Measurements from ENCODE around the gene OR2AE1.
"Not testable (repeated sequence)": the region's sequence is repeated elsewhere in the genome, so short reads cannot be mapped to it uniquely, and the experiment has no call there.

The OR2AE1 gene, protein sequence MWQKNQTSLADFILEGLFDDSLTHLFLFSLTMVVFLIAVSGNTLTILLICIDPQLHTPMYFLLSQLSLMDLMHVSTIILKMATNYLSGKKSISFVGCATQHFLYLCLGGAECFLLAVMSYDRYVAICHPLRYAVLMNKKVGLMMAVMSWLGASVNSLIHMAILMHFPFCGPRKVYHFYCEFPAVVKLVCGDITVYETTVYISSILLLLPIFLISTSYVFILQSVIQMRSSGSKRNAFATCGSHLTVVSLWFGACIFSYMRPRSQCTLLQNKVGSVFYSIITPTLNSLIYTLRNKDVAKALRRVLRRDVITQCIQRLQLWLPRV
- 0 to 0.42 reads per million in 2 donors for total RNA-seq

DNA sequence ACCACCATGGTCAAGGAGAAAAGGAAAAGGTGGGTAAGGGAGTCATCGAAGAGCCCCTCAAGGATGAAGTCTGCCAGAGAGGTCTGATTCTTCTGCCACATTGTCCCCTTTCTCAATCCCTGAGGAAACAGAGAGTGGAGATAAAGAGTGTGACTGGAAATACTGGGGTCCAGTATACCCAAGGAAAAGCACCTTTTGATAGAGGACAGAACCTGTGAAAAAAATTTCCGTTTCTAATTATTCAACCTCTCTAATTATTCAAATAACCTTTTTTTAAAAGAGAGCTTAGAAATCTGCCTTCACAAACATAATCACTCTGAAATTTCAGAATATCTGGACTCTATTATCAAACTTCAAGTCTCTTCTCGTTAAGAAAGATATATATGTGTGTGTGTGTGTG lies at the start of gene OR2AE1:
Gene OR2AE1 (minus strand): TSS at position 101 of the 400 bp plus-strand sequence. CDS start 0 bp downstream, at position 101.
- DNase-seq: no peak

- DNase-seq: no peak
These were observed 49.5 kb upstream of the OR2AE1 start for GRCh38 chr7:99926321-99926720.

DNA sequence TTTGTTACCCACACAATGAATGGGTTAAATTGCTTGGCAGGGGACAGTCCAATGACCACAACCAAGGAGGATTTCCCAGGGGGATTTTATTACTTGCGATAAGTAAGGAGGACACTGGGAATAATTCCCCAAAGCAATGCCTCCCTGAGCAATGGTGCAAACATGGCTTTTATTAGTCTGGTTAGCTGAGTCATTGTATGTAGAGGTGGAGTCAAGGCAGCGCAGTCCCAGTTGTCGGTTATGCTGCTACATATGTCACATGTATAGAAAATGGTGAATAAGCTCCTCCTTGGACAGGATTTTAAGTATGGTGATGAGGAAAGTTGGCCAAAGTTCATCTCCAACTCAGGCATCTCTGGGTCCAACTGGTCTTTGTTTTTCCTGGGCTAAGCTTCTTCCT lies 46.4 kb upstream of the OR2AE1 start:
- no peak for DNase-seq

GRCh38 chr7:99920149-99920548 lies 43.3 kb upstream of the OR2AE1 start:
- DNase-seq: no peak

- no peak for DNase-seq
These were observed 42.9 kb upstream of the OR2AE1 start for GRCh38 chr7:99919814-99920112.

DNA sequence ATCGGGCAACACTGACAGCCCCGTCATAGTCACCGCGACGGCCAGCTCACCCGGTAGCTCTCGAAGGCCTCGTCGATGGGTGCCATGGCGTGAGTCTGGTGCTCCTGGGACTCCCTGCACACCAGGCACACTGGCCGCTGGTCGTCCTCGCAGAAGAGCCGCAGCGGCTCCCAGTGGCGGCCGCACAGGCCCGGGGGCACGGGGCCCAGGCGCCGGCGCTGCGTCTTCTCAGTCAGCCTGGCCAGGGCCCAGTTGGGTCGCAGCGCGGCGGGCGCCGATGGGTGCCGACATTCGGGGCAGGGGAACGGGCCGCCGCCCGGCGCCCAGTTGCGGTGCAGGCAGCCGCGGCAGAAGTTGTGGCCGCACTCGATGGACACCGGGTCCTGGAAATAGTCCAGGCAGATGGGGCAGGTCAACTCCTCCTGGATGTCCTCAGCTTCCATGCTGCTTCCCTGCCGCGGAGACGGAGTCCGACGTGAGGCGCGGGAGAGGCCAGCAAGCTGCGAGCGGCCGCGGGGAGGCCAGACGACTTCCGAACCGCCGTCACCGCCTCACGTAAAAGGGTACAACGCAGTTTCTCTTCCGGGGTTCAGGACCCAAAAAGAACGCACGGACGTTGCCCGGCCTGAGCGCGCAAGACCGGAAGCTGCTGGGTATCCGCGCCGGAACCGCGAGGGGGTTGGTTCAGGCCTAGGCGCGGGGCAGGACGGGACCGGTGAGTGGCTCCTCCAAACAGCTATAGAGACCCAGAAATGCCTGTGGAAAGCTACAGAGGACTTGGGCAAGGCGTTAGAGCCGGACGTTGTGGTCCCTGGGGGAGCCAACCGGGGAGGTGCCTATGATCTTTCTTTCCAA lies 42.4 kb upstream of the OR2AE1 start, which contains the start of gene TRIM4:
Gene TRIM4 (minus strand): TSS at position 572 of the 855 bp plus-strand sequence. CDS start 129 bp downstream, at position 443.
- peak; percentile 78 for DNase-seq

GRCh38 chr7:99910976-99911375 lies 34.1 kb upstream of the OR2AE1 start:
- no peak for DNase-seq

GRCh38 chr7:99901581-99901980 lies 24.7 kb upstream of the OR2AE1 start:
- no peak for DNase-seq

GRCh38 chr7:99899830-99900519 lies 23.1 kb upstream of the OR2AE1 start:
- no peak for DNase-seq

DNA sequence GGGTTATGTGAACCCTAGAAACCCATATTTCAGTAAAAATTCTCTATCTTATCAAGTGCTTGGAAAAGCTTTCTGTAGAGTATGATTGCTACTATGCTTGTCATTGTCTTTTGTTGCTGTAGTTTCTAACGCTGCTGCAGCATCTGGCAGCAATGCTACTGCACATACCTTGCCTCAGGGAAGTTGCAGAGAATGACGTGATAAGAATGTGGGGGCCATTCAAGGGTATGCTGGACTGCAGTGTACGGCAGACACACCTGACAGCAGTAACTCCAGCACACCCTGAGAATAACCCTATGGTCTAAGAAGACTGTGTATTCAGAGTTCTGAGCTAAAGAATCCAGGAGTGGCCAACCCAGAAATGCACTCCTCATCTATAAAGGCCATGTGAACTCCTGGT lies 22.0 kb upstream of the OR2AE1 start:
- DNase-seq: no peak

GRCh38 chr7:99898023-99898357 lies 21.2 kb upstream of the OR2AE1 start:
- DNase-seq: no peak

DNA sequence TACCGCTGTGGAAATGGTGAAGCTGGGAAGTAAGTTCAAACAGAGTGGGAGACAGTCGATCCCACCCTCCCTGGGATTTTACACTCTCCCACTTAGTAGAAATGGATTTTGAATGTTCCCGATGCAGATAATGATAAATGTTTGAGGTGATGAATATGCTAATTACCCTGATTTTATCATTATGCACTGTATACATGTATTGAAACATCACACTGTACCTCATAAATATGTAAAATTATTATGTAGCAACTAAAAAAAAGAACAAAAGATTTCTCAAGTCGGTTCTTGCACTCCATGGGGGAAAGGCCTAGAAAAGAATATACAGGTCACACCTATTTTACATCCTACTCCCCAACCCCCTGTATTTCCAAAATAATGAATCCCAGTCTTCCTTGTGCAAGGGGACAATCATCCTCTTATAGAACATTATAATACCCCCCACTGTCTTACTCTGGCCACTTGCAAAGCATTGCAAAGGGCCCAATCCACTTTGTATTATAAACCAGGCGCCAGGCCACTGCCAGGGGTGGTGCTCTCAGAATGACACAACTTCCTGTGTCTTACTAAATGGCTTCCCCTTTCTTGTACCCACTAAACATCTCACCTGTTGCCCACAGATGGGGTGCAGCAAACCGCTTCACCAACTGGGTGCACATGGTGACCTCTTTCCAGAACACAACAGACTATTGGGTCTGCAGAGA lies 20.6 kb upstream of the OR2AE1 start:
- no peak for DNase-seq

- no peak for DNase-seq
These were observed 17.9 kb upstream of the OR2AE1 start for GRCh38 chr7:99894738-99895137.

GRCh38 chr7:99893280-99893679 lies 16.4 kb upstream of the OR2AE1 start:
- DNase-seq: no peak

GRCh38 chr7:99890348-99890747 lies 13.5 kb upstream of the OR2AE1 start:
- DNase-seq: not testable (repeated sequence)

DNA sequence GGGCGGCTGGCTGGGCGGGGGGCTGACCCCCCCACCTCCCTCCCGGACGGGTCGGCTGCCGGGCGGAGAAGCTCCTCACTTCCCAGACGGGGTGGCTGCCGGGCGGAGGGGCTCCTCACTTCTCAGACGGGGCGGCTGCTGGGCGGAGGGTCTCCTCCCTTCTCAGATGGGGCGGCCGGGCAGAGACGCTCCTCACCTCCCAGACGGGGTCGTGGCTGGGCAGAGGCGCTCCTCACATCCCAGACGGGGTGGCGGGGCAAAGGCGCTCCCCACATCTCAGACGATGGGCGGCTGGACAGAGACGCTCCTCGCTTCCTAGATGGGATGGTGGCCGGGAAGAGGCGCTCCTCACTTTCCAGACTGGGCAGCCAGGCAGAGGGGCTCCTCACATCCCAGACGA lies 11.5 kb upstream of the OR2AE1 start:
- not testable (repeated sequence) for DNase-seq

DNA sequence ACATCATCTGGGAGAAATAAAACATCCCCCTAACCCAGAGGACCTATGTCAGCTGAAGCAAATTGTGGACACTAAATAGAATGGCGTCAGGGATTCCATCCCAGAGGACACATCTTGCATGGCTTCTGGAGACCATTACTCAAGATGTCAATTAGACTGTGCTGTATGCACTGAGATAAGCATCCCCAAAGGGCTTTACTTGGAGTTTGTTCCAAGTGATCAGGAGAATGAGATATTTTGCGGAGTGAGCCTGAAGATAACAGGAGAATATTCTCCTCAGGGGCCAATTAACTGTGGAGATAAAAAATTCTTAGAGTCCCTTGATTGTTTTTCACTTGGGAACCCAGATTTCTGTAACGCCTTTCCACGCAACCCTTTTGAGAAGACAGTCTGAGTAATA lies 4.5 kb upstream of the OR2AE1 start:
- no peak for DNase-seq

DNA sequence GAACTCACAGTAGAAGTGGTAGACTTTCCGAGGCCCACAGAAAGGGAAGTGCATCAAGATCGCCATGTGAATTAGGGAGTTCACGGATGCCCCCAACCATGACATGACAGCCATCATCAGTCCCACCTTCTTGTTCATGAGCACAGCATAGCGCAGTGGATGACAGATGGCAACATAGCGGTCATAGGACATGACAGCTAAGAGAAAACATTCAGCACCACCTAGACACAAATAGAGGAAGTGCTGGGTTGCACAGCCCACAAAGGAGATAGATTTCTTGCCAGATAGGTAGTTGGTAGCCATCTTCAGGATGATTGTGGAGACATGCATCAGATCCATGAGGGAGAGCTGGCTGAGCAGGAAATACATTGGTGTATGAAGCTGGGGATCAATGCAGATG lies 342 bp downstream of the OR2AE1 start:
- no peak for DNase-seq

- no peak for DNase-seq
These were observed 8.6 kb downstream of the OR2AE1 start for GRCh38 chr7:99868246-99868645.

DNA sequence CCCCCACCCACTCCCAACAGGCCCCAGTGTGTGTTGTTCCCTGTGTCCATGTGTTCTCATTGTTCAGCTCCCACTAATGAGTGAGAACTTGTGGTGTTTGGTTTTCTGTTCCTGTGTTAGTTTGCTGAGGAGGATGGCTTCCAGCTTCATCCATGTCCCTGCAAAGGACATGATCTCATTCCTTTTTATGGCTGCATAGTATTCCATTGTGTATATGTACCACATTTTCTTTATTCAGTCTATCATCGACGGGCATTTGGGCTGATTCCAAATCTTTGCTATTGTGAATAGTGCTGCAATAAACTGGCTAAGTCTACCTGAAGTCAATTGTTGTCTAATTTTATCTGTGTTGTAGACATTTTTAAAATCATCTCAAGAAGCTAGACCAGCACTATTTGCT lies 9.4 kb downstream of the OR2AE1 start:
- DNase-seq: not testable (repeated sequence)

DNA sequence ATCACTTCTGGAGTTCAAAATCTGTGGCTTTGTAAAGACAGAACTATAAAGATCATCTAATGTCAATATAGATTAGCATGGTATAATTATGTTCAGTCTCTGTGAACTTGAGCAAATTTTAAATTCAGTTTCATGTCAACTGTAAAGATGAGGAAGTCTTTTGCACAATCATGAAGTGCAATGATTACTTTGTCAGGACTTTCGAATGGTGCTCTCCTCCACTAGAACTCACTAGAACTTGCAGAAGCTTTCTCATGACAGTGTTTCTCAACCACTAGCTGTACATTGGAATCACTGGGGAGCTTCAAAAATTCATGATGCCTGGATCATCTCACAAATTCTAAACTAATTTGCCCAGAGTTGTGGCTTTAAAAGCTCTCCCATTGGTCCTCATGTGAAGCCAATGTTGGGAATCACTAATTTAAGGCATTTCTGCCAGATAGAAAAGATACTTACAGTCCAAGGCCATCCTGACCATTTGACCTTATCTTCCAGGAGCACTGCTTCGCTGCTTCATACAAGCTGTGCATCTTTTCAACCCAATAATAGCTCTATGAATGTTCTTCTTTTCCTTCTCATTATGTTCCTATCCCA lies 12.9 kb downstream of the OR2AE1 start:
- DNase-seq: no peak

GRCh38 chr7:99860281-99861127 lies 16.3 kb downstream of the OR2AE1 start:
- DNase-seq: no peak

All from T-helper 9 cell (primary cell).